Muscle of leg (tissue), 11 donors: ENCODE results near the gene GUCY2C. TPM values are rescaled to one million over a fixed set of nuclear protein-coding genes. Genes with fewer than 3 reads are reported as not detected.
A peak's percentile ranks its signal among the peaks of the same experiment; 100 is the strongest.
"Not testable (repeated sequence)": the region's sequence is repeated elsewhere in the genome, so short reads cannot be mapped to it uniquely, and the experiment has no call there.

ENCODE experiments used
- DNase-seq: peaks from one replicate; pipeline ENCODE4 v3.0.0; 2013
- H3K27ac ChIP-seq: one replicate; pipeline ENCODE4 v1.5.1; 2013; ENCODE audit warnings: mild to moderate bottlenecking, low read length, control low read depth
- H3K27me3 ChIP-seq: one replicate; pipeline ENCODE4 v1.6.1; 2013; ENCODE audit warnings: low read length; ENCODE audit not compliant: control insufficient read depth, insufficient read depth
- H3K36me3 ChIP-seq: one replicate; pipeline ENCODE4 v1.6.1; 2013; ENCODE audit warnings: low read length; ENCODE audit not compliant: control insufficient read depth, insufficient read depth
- H3K4me1 ChIP-seq: one replicate; pipeline ENCODE4 v1.6.1; 2013; ENCODE audit warnings: low read length; ENCODE audit not compliant: control insufficient read depth, insufficient read depth
- H3K4me3 ChIP-seq: one replicate; pipeline ENCODE4 v1.5.1; 2013; ENCODE audit warnings: low read length, control low read depth
- H3K9me3 ChIP-seq: replicated peaks from 2 replicates; pipeline ENCODE4 v1.6.1; 2013; ENCODE audit warnings: low read depth, low read length; ENCODE audit not compliant: control insufficient read depth
- WGBS: methylation state at CpG from one replicate; pipeline ENCODE4 v1.1.5; 2013; ENCODE audit warnings: missing lambda C conversion rate; ENCODE audit not compliant: insufficient coverage; 5-methylcytosine and 5-hydroxymethylcytosine counted together
- polyA plus RNA-seq, 8 donors: library from polyadenylated mRNA; unstranded; fragments of 120-200 nt; gene quantifications; one replicate each; pipeline versions ENCODE4 v1.2.1 to v1.2.3, GENCODE V29; 2013; ENCODE audit warnings: inconsistent platforms in 1 of 8, low replicate concordance in 1 of 8; ENCODE audit not compliant: insufficient read length in 8 of 8, insufficient read depth in 1 of 8
- total RNA-seq: library from RNA; stranded (reverse); fragments of 120-200 nt; gene quantifications from one replicate; pipeline ENCODE4 v1.2.4, GENCODE V29; 2013

Gene GUCY2C
- total and polyA plus RNA-seq, 9 donors, result 0.11 to 6.7 (median 0.22) TPM; not detected in 1

DNA sequence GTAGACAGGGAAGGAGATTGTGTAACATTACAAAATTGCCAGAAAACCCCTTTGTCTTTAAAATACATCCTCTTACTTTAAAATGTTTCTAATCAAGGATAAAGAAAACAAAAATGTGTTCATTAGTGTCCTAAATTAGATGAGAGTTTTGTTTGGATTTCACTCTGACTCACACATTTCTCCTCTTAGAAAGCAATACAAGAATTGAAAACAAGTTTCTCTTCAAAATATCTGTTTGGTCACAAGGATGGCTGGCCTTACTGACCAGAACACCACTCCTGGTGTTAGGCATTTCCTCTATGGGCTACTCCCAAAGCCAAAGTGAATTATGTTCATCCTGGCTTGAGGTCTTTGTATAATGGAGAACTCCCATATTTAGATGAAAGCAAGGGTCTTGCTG is 6.4 kb downstream of the GUCY2C start:
- Histone ChIP-seq H3K36me3 (no peaks in the 10 kb centered on the region), H3K27me3 (no peaks in the 10 kb centered on the region), H3K4me3 (no peak overlapping the region), H3K9me3 (no peaks in the 10 kb centered on the region), H3K27ac (no peak overlapping the region), H3K4me1 (no peaks in the 10 kb centered on the region)
- no peak for DNase-seq

DNA sequence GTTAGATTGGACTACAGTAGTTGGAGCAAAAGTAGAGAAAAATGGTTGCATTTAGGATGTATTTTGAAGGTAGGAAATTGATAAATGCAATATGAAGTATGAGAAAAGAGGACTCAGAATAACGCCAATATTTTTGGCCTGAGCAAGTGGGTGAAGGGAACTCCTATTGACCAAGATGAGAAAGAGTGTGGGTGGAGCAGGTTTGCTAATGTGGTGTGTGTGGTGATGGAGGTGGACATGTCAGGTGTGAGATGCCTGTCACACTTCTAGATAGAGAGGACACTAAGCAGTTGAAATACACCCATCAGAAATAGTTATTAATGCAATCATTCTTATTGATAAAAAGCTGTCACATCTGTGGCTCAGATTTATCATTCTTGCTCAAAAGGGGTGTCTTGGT is 7.3 kb downstream of the GUCY2C start:
- Histone ChIP-seq H3K27me3 (no peaks in the 10 kb centered on the region), H3K36me3 (no peaks in the 10 kb centered on the region), H3K4me1 (no peaks in the 10 kb centered on the region), H3K9me3 (no peaks in the 10 kb centered on the region), H3K4me3 (no peak overlapping the region), H3K27ac (no peak overlapping the region)
- WGBS, result 86% methylated on average over 1 of the region's 1 CpG
- no peak for DNase-seq

- not testable (repeated sequence) for H3K36me3 ChIP-seq, DNase-seq, H3K27me3 ChIP-seq, H3K9me3 ChIP-seq, H3K27ac ChIP-seq, H3K4me1 ChIP-seq, H3K4me3 ChIP-seq
- WGBS, result 80% methylated on average over 2 of the region's 4 CpGs
Observed at GRCh38 chr12:14682231-14682630, 14.2 kb downstream of the GUCY2C start.

GRCh38 chr12:14681625-14682024 is 14.8 kb downstream of the GUCY2C start:
- no peaks in the 10 kb centered on the region for H3K36me3 ChIP-seq
- no peak for DNase-seq
- H3K4me1 ChIP-seq, result no peaks in the 10 kb centered on the region
- H3K27me3 ChIP-seq, result no peaks in the 10 kb centered on the region
- no peak overlapping the region for H3K4me3 ChIP-seq
- H3K9me3 ChIP-seq, result no peaks in the 10 kb centered on the region
- H3K27ac ChIP-seq, result no peak overlapping the region
- no CpG with 5 or more reads among the region's 2 CpGs for WGBS

DNA sequence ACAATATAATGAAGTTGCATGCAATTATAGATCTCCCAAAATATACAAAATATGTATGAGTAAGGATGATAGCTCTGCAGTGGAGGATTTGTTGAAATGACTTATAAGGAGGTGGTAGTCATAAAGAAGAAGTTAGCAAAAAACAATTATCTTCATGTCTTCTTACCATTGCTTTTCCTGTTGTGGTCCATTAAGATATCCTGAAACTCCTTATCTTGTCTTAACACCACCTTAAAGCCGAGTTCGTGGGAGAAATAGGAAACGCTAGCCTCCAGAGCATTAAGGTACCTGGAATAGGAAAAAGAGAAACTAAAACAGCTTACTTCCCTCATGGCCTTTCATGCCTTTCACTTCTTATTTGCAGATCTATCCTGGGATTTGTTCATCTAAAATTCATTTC is 15.2 kb downstream of the GUCY2C start:
- Histone ChIP-seq H3K9me3 (no peaks in the 10 kb centered on the region), H3K4me3 (no peak overlapping the region), H3K4me1 (no peaks in the 10 kb centered on the region), H3K27me3 (no peaks in the 10 kb centered on the region), H3K36me3 (no peaks in the 10 kb centered on the region), H3K27ac (no peak overlapping the region)
- no CpG with 5 or more reads among the region's 3 CpGs for WGBS
- DNase-seq, result no peak

GRCh38 chr12:14678547-14679150 is 17.8 kb downstream of the GUCY2C start:
- no peak overlapping the region for H3K4me3 ChIP-seq
- 100% methylated on average over 2 of the region's 6 CpGs for WGBS

DNA sequence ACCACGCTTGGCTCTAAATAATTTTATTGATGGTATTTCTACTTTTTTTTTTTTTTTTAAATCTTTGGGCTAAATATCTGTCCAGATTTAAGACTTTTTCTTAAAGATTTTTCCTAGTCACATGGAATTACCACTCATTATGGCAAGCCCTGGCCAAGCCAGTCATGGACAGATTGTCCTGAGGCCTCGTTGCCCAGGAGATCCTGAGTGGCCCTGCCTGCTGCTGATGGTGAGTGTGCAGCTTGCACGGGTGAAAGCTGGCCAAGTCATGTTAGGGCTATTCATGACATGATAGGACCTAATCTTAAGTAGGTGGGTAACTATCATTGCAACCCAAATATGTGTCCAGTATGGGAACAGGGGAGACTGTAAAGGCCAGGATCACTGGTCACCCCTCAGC is 27.8 kb downstream of the GUCY2C start:
- Histone ChIP-seq H3K9me3 (no peaks in the 10 kb centered on the region), H3K36me3 (no peaks in the 10 kb centered on the region), H3K27ac (no peak overlapping the region), H3K27me3 (no peaks in the 10 kb centered on the region), H3K4me1 (no peaks in the 10 kb centered on the region), H3K4me3 (no peak overlapping the region)
- WGBS, result 71% methylated on average over 1 of the region's 3 CpGs
- DNase-seq, result no peak

More at GRCh38 chr12:14678547-14679150, 17.8 kb downstream of the GUCY2C start:
- Histone ChIP-seq H3K27ac (no peak overlapping the region), H3K36me3 (no peaks in the 10 kb centered on the region), H3K27me3 (no peaks in the 10 kb centered on the region), H3K9me3 (no peaks in the 10 kb centered on the region), H3K4me1 (no peaks in the 10 kb centered on the region)
- no peak for DNase-seq

DNA sequence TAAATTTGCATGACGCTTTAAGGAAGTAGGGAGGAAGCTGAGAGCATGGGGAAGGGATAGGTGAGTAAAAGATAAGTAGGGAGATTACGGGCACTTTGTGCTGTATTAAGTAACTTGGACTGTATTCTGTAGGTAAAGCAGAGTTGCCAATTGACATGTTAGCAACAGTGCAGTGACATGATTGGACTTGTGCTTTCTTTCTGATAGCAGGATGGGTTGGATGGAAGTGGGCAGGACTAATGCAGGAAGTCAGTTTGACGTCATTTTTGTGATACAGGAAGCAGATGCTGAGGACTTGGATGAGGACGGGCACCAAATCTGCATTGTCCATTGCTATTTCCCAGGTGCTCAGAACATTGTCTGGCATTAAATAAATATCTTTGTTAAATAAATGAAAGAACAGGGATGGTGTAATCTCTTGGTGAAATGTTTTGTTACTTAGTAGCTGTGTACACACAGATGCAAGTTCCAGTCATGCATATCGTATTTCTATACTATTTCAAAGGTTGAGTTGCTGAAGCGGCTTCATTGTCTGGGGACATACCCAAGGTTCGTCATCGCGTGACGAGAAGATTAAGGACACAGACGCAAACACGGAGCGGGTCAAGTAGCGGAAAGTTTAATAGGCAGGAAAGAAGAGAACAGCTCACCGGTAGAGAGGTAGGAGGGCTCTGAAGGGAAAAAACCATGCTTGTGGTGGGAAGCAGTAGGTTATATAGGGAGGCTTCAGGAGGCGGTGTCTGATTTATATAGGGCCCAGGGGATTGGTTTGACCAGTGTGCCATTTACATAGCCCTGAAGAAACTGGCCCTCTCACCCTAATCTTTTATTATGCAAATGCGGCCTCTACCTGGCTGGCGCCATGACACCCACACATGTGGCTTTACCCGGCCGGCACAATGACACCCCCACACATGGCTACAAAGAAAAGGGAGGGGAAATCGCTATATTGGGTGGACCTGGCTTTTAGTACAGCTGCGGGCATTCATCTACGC is 30.7 kb downstream of the GUCY2C start:
- Histone ChIP-seq H3K9me3 (no peaks in the 10 kb centered on the region), H3K27ac (no peak overlapping the region), H3K27me3 (no peaks in the 10 kb centered on the region), H3K36me3 (no peaks in the 10 kb centered on the region), H3K4me3 (no peak overlapping the region), H3K4me1 (no peaks in the 10 kb centered on the region)
- no peak for DNase-seq
- 65% methylated on average over 16 of the region's 23 CpGs for WGBS

DNA sequence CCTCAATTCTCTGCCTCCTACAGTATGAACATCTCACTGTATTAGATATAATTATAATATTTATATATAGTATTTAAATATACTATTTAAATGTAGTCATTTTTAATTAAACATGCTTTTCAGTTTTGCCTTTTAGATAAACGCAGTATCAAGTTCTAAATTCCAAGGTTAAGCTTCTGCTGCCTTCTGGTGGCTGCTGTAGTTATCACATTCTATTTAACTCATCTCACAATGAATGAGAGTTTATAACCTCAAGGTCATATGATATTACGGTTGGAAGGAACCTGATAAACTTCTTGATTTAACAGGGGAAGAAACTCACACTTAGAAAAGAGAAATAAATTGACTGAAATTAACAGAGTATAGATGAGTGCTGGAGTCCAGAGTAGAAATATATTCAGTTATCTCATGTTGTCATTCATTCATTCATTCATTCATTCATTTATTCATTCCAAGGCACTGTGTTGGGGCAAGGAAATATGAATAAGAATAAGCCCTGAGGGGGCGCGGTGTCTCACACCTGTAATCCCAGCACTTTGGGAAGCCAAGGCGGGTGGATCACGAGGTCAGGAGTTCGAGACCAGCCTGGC is 31.9 kb downstream of the GUCY2C start:
- Histone ChIP-seq H3K9me3 (no peaks in the 10 kb centered on the region), H3K4me3 (no peak overlapping the region), H3K4me1 (no peaks in the 10 kb centered on the region), H3K36me3 (no peaks in the 10 kb centered on the region), H3K27ac (no peak overlapping the region), H3K27me3 (no peaks in the 10 kb centered on the region)
- peak; percentile 49 for DNase-seq
- no CpG with 5 or more reads among the region's 7 CpGs for WGBS

DNA sequence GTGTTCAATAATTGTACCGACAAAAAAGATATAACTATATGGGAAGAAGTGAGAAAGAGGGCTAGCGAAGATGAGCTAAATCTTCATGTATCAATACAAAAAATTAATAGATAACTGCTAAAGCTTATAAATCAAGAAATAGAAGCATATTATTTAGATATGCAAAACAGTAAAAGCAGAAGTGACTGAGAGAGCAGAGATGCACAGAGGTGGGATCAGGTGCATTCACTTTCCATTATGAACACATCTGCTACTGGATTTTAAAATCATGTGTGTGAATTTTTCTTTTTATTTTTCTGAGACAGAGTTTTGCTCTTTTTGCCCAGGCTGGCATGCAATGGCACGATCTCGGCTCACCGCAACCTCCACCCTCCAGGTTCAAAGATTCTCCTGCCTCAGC is 33.4 kb downstream of the GUCY2C start:
- Histone ChIP-seq H3K4me1 (no peaks in the 10 kb centered on the region), H3K27me3 (no peaks in the 10 kb centered on the region), H3K27ac (no peak overlapping the region), H3K36me3 (no peaks in the 10 kb centered on the region), H3K4me3 (no peak overlapping the region), H3K9me3 (no peaks in the 10 kb centered on the region)
- WGBS, result 100% methylated on average over 3 of the region's 5 CpGs
- no peak for DNase-seq
